T-helper 2 cell treated with Interferon-gamma antibody and Interleukin-4, amounts not matched to agents 5 μg/mL and 100 μg/mL, for 36 hours (primary cell): Measurements from ENCODE around the gene ARMC9.
"Not testable (repeated sequence)": the region's sequence is repeated elsewhere in the genome, so short reads cannot be mapped to it uniquely, and the experiment has no call there.

Experiments
- DNase-seq: peaks from one replicate; pipeline ENCODE4 v3.0.0; 2021; ENCODE audit warnings: low spot score
- H3K27ac Mint-ChIP-seq: one replicate; pipeline ENCODE4 v1.8.0; 2021; ENCODE audit warnings: mild to moderate bottlenecking, mixed read lengths
- H3K27me3 Mint-ChIP-seq: one replicate; pipeline ENCODE4 v1.8.0; 2021; ENCODE audit warnings: low read depth, mixed read lengths
- H3K36me3 Mint-ChIP-seq: one replicate; pipeline ENCODE4 v1.8.0; 2021; ENCODE audit warnings: low read depth, mixed read lengths
- H3K4me1 Mint-ChIP-seq: one replicate; pipeline ENCODE4 v1.8.0; 2021; ENCODE audit warnings: low read depth, mixed read lengths
- H3K4me3 Mint-ChIP-seq: one replicate; pipeline ENCODE4 v1.8.0; 2022; ENCODE audit warnings: mild to moderate bottlenecking, moderate library complexity, mixed read lengths
- H3K9me3 Mint-ChIP-seq: one replicate; pipeline ENCODE4 v1.8.0; 2021; ENCODE audit warnings: mixed read lengths

The ARMC9 gene

DNA sequence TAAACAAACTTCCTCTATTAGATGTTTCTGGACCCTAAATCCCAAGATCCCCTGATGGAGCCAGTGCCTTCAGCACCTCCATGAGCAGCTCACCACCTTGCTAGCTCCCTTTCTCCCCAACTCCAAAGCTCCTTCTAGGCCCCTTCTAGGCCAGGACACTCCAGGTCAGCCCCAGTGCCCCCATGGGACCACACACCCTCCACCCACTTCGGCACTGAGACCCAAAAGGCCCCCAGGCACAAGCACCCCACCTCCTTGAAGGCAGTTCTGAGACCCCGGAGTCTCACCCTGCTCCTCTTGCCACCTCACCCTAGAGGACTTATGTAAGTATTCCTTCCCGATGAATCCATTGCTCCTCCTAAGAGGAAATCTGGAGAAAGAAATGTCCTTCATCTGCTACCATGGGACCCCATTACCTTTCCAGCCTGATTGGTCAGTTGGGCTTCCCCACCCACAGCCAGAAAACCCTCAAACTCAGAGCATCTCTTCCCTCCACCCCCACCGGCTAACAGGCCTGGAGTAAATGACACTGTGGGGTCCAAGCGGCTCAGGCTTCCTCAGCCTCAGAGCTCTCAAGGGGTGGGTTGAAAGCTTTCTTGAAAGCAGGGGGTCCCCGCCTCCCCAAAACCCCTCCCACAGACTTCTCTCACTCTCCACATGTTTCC, 9.8 kb upstream of the ARMC9 start:
- Mint-ChIP-seq H3K4me1 (no peaks in the 10 kb centered on the region), H3K9me3 (no peaks in the 10 kb centered on the region), H3K27ac (no peak overlapping the region), H3K27me3 (peaks cover 31% of the 10 kb centered on the region), H3K4me3 (no peak overlapping the region), H3K36me3 (no peaks in the 10 kb centered on the region)
- no peak for DNase-seq

DNA sequence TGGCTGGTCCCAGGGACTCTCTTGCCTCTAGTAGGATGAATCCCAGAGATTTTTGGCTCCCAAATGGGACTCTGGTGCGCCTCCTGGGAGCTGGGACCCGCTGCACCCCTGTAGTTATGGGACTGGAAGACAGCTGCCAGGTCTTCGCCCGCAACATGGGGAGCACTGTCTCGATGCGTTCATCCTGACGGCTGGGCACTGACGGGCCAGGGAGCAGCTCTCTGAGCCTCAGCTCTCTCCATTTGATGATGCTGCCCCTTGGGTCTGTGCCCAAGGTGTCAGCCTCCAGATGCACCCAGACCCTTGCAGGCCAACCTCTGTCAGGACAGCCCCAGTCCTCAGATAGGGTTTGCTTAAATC, 9.3 kb upstream of the ARMC9 start:
- Mint-ChIP-seq H3K27ac (no peak overlapping the region), H3K9me3 (no peaks in the 10 kb centered on the region), H3K27me3 (peaks cover 33% of the 10 kb centered on the region), H3K4me1 (no peaks in the 10 kb centered on the region), H3K36me3 (no peaks in the 10 kb centered on the region), H3K4me3 (no peak overlapping the region)
- DNase-seq = no peak

DNA sequence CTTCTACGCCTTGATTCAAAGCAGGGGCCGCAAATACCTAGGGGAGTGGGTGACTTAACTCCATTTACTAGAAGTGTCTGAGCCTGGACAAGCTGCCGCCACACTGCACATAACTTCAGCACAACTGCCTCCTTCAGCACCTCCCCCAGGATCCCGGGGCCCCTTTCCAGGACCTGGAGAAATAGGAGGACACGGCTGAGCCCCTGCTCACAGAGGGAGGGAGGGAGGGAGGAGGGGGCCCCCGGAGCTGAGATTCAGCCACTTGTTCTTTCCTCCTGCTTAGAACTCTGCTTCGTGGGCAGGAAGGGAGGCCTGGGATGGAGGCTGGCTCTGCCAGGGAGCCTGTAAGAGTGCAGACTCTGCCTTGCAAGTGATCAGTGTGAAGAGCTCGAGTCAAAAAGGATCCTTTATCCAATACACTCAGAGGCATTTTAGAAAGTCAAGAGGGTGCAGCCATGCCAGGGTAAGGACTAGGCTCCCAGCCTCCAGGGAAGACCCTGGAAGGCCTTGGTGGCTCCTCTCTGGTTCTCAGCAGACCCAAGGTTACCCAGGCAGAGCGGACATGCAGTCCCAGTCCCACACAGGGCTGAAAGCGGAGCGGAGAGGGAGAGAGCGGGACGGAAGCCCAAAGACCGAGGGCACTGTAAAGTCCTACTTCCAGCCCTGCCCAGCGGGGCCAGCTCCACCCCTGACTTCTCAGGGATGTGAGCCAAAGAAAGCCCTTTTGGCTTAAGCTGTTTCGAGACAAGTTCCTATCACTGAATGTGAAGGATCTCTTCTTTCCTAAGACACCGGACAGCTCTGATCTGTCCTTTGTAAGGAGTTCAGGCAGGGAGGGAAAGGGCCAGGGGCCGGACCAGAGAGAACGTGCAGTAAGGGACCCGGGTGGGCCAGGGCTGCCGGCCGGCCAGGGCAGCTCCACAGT, 8.6 kb upstream of the ARMC9 start:
- Mint-ChIP-seq H3K4me1 (no peaks in the 10 kb centered on the region), H3K27ac (no peak overlapping the region), H3K4me3 (no peak overlapping the region), H3K36me3 (no peaks in the 10 kb centered on the region), H3K9me3 (no peaks in the 10 kb centered on the region), H3K27me3 (peaks cover 37% of the 10 kb centered on the region)
- DNase-seq = no peak

DNA sequence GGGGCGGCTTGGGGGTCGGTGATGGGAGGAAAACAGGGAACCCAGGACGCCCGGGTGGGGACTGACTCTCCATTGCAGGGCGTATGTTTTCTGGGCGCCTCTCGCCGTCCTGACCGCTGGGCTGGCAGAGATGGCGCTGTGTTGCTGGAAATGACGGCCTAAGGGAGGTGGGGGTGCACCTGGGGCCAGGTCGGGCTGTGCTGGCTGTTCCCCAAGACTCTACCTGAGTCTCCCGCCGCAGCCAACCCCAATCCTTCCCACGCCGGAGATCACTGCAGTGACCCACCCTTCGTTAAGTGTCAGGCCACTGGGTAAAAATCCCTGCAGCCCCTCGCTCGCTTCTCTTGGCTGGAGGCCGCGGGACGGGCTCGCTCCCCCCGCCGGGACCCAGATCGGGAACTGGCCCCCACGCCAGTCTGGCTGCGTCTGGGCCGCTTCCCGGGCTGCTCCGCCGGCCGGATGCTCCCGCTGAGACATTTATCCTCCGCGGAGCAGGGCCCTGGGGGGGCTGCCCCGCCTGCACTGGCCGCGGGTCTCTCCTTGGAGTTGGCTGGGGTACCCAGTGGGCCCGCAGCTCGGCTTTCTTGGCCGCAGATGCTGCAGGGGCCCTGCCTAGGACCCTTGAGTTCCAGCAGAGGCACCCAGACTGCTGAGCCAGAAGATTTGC, 7.8 kb upstream of the ARMC9 start:
- H3K4me1 Mint-ChIP-seq = no peaks in the 10 kb centered on the region
- H3K4me3 Mint-ChIP-seq = no peak overlapping the region
- H3K27me3 Mint-ChIP-seq = peaks cover 40% of the 10 kb centered on the region
- DNase-seq = no peak
- H3K27ac Mint-ChIP-seq = no peak overlapping the region
- H3K36me3 Mint-ChIP-seq = no peaks in the 10 kb centered on the region
- H3K9me3 Mint-ChIP-seq = no peaks in the 10 kb centered on the region

DNA sequence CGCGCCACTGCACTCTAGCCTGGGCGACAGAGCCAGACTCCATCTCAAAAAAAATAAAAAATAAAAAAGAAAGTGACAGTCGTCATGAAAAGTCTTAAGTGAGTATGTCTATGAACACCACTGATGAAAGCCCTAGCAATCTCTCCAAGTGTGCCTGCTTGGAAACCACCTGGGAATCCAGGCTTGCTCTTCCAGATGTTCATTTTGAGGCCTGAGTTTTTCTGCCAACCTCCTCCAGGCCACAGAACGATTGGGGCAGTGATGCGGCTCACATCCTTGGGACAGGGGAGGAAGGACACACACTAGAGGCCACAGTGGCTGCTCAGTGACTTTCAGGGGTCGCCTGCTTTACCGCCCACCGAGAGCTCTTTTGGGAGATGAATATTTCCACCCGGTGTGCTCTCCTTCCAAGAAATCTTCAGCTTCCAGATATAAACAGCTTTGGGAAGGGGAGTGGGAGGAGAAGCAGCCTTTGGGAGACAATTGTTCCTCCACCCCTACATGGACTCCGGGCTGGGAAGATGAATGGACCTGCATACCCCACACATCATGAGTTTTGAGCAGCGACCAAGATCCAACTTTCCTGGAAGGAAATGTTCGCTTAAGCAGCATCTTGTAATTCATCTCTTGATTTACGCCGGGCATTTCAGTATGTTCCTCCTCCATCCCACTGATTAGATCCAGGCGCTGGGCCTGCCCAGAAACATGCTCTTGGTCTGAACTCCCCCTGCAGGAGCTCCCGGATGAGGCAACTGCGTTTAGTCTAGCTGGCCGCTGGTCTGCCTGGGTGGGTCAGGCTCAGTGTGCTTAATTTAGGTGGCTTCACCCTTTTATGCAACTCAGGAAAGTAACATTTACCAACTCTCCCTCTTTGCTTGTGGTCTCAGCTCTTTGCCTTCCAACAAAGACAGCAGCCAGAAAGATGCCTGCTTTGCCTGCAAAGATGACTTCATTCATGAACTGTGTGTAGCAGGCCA, 6.2 kb upstream of the ARMC9 start:
- peaks cover 47% of the 10 kb centered on the region for H3K27me3 Mint-ChIP-seq
- H3K4me3 Mint-ChIP-seq = no peak overlapping the region
- no peaks in the 10 kb centered on the region for H3K4me1 Mint-ChIP-seq
- no peak for DNase-seq
- no peak overlapping the region for H3K27ac Mint-ChIP-seq
- H3K36me3 Mint-ChIP-seq = no peaks in the 10 kb centered on the region
- H3K9me3 Mint-ChIP-seq = no peaks in the 10 kb centered on the region

DNA sequence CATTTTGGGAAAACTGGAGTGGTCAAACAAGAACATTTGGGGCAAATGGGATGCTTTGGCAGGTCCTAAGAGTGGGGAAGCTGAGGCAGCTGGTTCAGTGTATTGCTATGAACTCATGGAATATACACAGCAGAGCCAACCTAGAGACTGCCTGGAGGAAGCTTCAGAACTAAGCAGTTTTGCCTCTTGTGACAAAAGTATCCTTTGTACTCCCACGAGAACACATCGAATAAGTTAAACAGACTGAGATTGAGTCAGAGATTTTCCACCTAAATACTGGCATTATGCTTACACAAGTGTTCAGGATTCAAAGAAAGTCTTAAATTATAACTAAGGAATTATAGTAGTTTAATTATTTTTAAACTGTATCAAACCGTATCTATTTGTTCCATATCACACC, 5.2 kb upstream of the ARMC9 start:
- Mint-ChIP-seq H3K4me3 (no peak overlapping the region), H3K27me3 (peaks cover 47% of the 10 kb centered on the region), H3K27ac (no peak overlapping the region), H3K36me3 (no peaks in the 10 kb centered on the region), H3K4me1 (peaks cover 6% of the 10 kb centered on the region), H3K9me3 (no peaks in the 10 kb centered on the region)
- DNase-seq = no peak

DNA sequence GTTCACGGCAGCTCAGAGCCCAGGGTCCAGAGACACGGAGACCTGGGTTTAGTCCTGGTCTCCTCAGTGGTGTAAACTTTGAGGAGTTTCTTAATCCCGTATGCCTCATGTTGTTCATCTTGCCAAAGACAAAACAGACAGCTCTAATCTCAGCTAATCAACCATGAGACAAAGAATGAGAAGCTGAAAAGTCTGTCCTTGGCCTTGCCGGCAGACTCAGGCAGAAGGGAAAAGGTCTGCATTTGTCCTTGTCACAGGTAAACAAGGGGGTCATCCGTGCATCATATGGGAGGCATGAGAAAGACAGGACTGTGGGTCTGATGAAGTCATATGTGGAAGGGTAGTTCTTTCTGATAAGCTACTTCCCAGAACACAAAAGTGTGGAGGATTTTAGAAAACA, 1.8 kb upstream of the ARMC9 start:
- peaks cover 45% of the 10 kb centered on the region for H3K27me3 Mint-ChIP-seq

DNA sequence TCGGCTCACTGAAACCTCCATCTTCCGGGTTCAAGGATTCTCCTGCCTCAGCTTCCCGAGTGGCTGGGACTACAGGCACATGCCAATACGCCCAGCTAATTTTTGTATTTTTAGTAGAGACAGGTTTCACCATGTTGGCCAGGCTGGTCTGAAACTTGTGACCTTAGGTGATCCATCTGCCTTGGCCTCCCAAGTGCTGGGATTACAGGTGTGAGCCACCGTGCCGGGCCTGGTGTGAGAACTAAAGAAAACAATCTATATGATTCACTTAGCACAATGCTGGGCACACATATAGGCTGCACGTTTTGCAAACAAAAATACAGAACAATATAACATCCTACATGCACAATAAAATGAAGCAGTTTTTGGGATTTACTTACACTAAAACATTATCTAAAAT, 1.2 kb upstream of the ARMC9 start:
- not testable (repeated sequence) for H3K4me1 Mint-ChIP-seq, H3K36me3 Mint-ChIP-seq, H3K27ac Mint-ChIP-seq, H3K9me3 Mint-ChIP-seq, DNase-seq
- Mint-ChIP-seq H3K27me3 (peaks cover 42% of the 10 kb centered on the region), H3K4me3 (peak overlapping the region; percentile 93)

More for the DNA sequence above, 1.8 kb upstream of the ARMC9 start:
- Mint-ChIP-seq H3K9me3 (no peaks in the 10 kb centered on the region), H3K27ac (no peak overlapping the region), H3K4me1 (peaks cover 8% of the 10 kb centered on the region), H3K36me3 (no peaks in the 10 kb centered on the region), H3K4me3 (peak overlapping the region; percentile 33)
- DNase-seq = no peak

DNA sequence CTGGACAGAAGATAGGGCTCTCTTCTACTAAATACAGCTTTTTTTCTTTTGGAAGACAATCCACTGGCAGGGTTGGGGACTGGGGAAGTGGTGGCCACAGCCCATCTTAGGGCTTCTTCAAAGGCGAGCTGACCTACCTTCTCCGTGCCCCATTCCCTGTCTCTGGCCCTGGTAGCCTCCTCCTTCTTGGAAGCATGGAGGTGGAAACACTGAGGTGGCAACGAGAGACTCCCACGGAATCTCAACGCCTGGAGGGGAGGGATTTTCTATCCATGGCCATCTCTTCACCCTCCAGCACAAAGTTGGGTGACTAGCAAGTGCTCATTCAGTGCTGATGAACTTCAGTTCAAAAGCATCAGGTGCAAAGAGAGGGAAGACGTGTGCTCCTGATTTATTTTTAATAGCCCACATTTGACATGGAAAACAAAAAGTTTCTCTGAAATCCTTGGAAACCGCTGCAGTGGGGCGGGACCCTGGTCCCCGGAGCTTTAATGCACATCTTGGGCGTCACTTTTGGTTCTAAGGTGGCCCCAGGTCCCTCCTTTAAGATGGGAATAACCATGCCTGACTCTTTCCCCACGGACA, 633 bp upstream of the ARMC9 start:
- Mint-ChIP-seq H3K27ac (peak overlapping the region; percentile 26), H3K4me1 (peaks cover 8% of the 10 kb centered on the region), H3K9me3 (no peaks in the 10 kb centered on the region), H3K4me3 (peak overlapping the region; percentile 93), H3K36me3 (no peaks in the 10 kb centered on the region), H3K27me3 (peaks cover 36% of the 10 kb centered on the region)
- DNase-seq = no peak

DNA sequence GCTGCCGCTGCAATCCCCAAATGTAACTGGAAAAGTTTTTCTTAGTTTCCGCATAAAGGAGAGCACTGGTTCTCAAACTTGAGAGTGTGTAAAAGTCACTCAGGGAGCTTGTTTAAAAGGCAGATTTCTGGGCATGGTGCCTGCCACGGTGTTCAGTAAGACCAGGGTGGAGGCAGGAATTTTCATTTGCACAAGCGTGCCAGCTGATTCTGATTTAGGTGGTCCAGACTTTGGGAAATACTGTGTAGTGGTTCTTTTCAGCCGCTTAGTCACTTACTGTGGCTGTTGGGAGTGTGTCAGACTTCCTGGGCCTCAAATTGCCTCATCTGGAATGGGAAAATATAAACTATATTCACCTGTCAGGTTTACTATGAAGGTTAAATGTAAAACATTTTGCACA, 788 bp downstream of the ARMC9 start:
- H3K4me3 Mint-ChIP-seq = peak overlapping the region; percentile 79
- peaks cover 30% of the 10 kb centered on the region for H3K27me3 Mint-ChIP-seq
- peaks cover 8% of the 10 kb centered on the region for H3K4me1 Mint-ChIP-seq
- no peaks in the 10 kb centered on the region for H3K9me3 Mint-ChIP-seq
- DNase-seq = no peak
- H3K36me3 Mint-ChIP-seq = no peaks in the 10 kb centered on the region
- H3K27ac Mint-ChIP-seq = no peak overlapping the region

DNA sequence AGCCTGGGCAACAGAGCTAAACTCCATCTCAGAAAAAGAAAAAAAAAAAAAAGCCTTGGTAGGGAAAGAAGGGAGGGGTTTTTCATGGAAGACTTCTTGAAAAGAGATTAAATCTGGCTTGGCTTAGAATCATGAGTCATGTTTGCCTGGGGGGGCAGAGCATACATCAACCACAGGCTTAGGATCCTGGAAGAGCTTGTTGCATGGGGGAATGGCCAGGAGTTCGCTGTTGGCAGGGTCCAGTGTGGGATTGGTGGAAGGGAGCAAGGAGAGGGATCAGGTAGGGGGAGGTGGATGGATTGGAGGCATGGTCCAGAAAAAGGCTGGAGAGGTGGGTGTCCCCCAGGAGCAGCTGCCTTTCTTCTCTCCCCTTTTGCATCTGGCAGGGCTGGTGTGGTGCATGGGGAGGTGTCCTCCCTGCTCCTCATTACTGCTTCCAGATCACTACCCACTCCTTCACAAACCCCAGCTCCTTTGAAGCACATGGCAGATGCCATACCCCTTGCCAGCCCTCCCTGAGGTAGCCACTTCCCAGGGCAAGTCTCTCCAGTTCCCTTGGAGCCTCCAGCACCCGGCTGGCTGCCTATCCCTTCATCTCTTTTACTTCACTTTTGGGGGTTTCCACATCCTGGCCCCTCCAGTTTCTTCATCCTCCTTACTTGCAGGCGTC, 2.5 kb downstream of the ARMC9 start:
- peaks cover 8% of the 10 kb centered on the region for H3K4me1 Mint-ChIP-seq
- DNase-seq = no peak
- no peaks in the 10 kb centered on the region for H3K9me3 Mint-ChIP-seq
- H3K4me3 Mint-ChIP-seq = no peak overlapping the region
- H3K27me3 Mint-ChIP-seq = peaks cover 24% of the 10 kb centered on the region
- H3K27ac Mint-ChIP-seq = no peak overlapping the region
- no peaks in the 10 kb centered on the region for H3K36me3 Mint-ChIP-seq

DNA sequence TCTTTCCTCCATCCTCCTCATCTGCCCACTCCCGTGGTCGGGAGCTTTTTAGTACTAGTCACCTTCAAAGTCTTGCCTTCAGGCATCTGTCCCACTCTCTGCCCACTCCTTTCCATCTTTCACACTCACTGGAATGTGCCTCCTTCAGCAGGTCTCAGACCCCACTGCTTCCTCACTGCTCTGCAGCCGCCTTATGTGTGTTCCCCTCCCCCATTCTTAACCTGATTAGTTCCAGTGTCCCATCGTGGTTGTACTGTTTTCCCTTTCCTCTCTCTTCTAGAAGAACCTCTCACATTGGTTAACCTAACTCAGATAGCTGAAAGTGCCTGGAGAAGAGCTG, 3.0 kb downstream of the ARMC9 start:
- DNase-seq = no peak
- no peaks in the 10 kb centered on the region for H3K36me3 Mint-ChIP-seq
- no peaks in the 10 kb centered on the region for H3K9me3 Mint-ChIP-seq
- H3K4me3 Mint-ChIP-seq = no peak overlapping the region
- peaks cover 22% of the 10 kb centered on the region for H3K27me3 Mint-ChIP-seq
- H3K4me1 Mint-ChIP-seq = peaks cover 8% of the 10 kb centered on the region
- no peak overlapping the region for H3K27ac Mint-ChIP-seq

DNA sequence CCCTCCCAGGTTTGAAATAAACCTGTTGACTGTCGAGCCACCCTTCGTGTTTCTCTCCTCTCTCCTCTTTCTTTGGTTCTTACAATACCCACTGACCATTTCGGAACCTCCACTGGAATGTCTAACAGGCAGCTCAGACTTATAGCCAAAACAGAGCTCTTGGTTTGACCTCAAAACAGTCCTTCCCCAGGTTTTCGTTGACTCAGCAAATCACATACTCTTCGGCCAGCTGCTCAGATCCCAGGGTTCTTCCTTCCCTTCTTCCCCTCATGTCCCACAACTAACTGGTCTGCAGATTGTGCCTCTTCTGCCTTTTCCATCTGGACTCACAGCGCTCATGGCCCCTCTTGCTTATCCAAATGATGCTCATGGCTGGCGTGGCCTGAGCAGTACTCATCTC, 4.7 kb downstream of the ARMC9 start:
- Mint-ChIP-seq H3K9me3 (no peaks in the 10 kb centered on the region), H3K36me3 (no peaks in the 10 kb centered on the region), H3K27me3 (peaks cover 18% of the 10 kb centered on the region), H3K27ac (no peak overlapping the region), H3K4me3 (no peak overlapping the region), H3K4me1 (peaks cover 2% of the 10 kb centered on the region)
- no peak for DNase-seq
